Umbilical cord (tissue), 2 donors: Measurements from ENCODE around the gene DOHH. TPM values are rescaled to one million over a fixed set of nuclear protein-coding genes. Genes with fewer than 3 reads are reported as not detected.

Source experiments
- DNase-seq: peaks from one replicate; pipeline ENCODE4 v3.0.0-alpha.2; 2015; ENCODE audit warnings: low spot score
- total RNA-seq: library from RNA; depleted of rRNA; stranded (reverse); fragments of >200 nt; gene quantifications from one replicate; pipeline ENCODE4 v1.2.3, GENCODE V29; 2014; ENCODE audit warnings: low replicate concordance; ENCODE audit not compliant: insufficient read depth

Gene DOHH
- total RNA-seq, 1 donor from 2014 or later: 7.7 TPM

- no peak for DNase-seq
These were observed 21.9 kb downstream of the DOHH start for GRCh38 chr19:3478409-3479176.

- DNase-seq: no peak
These were observed 22.5 kb downstream of the DOHH start for GRCh38 chr19:3477951-3478350.

- no peak for DNase-seq
These were observed 23.0 kb downstream of the DOHH start for GRCh38 chr19:3477506-3477905.

GRCh38 chr19:3476830-3477229 is 23.6 kb downstream of the DOHH start:
- no peak for DNase-seq

GRCh38 chr19:3475449-3475848 is 25.0 kb downstream of the DOHH start:
- DNase-seq: no peak

- DNase-seq: no peak
These were observed 25.9 kb downstream of the DOHH start for GRCh38 chr19:3474614-3475013.

GRCh38 chr19:3474010-3474409 is 26.5 kb downstream of the DOHH start:
- DNase-seq: no peak

- DNase-seq: no peak
These were observed 28.4 kb downstream of the DOHH start for GRCh38 chr19:3471954-3472655.

GRCh38 chr19:3470500-3471128 is 29.9 kb downstream of the DOHH start:
- no peak for DNase-seq

GRCh38 chr19:3469638-3470499 is 30.6 kb downstream of the DOHH start:
- DNase-seq: no peak

GRCh38 chr19:3468211-3468610 is 32.3 kb downstream of the DOHH start:
- DNase-seq: no peak

GRCh38 chr19:3467437-3468198 is 32.9 kb downstream of the DOHH start:
- DNase-seq: no peak

GRCh38 chr19:3466635-3467034 is 33.8 kb downstream of the DOHH start:
- peak; percentile 42 for DNase-seq

- no peak for DNase-seq
These were observed 34.9 kb downstream of the DOHH start for GRCh38 chr19:3465552-3465951.

GRCh38 chr19:3464587-3465235 is 35.8 kb downstream of the DOHH start:
- no peak for DNase-seq

GRCh38 chr19:3463714-3464586 is 36.5 kb downstream of the DOHH start:
- no peak for DNase-seq

GRCh38 chr19:3462991-3463713 is 37.3 kb downstream of the DOHH start:
- no peak for DNase-seq

- DNase-seq: no peak
These were observed 40.4 kb downstream of the DOHH start for GRCh38 chr19:3459965-3460582.
